Endothelial cell of umbilical vein (primary cell): ENCODE data around the gene SORCS2. TPM values are rescaled to one million over a fixed set of nuclear protein-coding genes. Genes with fewer than 3 reads are reported as not detected.

Experiments used
- BruUV-seq: library from RNA; stranded (reverse); fragments of 400-500 nt; replicated peaks from 2 replicates; lab custom pipeline; 2021; lab: Mats Ljungman, UMichigan
- CTCF ChIA-PET: fragments of 300-600, 350-600 bp; sonication (Branson Sonifier 250); formaldehyde crosslinking; loops from one replicate; lab custom pipeline; 2021; ENCODE audit warnings: antibody characterized with exemption, inconsistent platforms; lab: Charles Lee
- POLR2A ChIA-PET: fragments of 300-600, 350-600 bp; sonication (Branson Sonifier 250); formaldehyde crosslinking; loops from one replicate; lab custom pipeline; 2021; ENCODE audit warnings: antibody characterized with exemption, inconsistent platforms; lab: Charles Lee
- DNase-seq: peaks from one replicate; pipeline ENCODE4 v3.0.0-alpha.2; 2011; ENCODE audit warnings: low read depth, low spot score
- FAIRE-seq: peaks from 2 replicates; lab custom pipeline; 2011; peaks lifted over from hg19 to GRCh38; lab: Jason Lieb, UNC
- H2AFZ ChIP-seq: 2 replicates; pipeline ENCODE4 v1.6.0; 2012; ENCODE audit warnings: low read depth, low read length, control low read depth, inconsistent platforms
- H3K27ac ChIP-seq: 2 replicates; pipeline ENCODE4 v1.5.1; 2011; ENCODE audit warnings: low read depth, mild to moderate bottlenecking, control low read depth, low read length, moderate library complexity; ENCODE audit not compliant: insufficient read depth
- H3K27me3 ChIP-seq, 2 experiments: 2 replicates each; pipeline versions ENCODE4 v1.6.0 to v1.6.1; 2011; ENCODE audit warnings: low read length in 2 of 2, mixed read lengths in 1 of 2; ENCODE audit not compliant: control insufficient read depth in 2 of 2, insufficient read depth in 2 of 2
- H3K36me3 ChIP-seq, 2 experiments: 2 replicates in 1 of 2; 3 replicates in 1 of 2; pipeline ENCODE4 v1.5.1; 2011; ENCODE audit warnings: low read length in 2 of 2, mild to moderate bottlenecking in 1 of 2, moderate library complexity in 1 of 2; ENCODE audit not compliant: control insufficient read depth in 2 of 2, insufficient read depth in 2 of 2; ENCODE audit errors: extremely low read depth in 1 of 2
- H3K4me1 ChIP-seq: 3 replicates; pipeline ENCODE4 v1.5.1; 2011; ENCODE audit warnings: mild to moderate bottlenecking, low read length; ENCODE audit not compliant: control insufficient read depth, insufficient read depth; ENCODE audit errors: extremely low read depth
- H3K4me2 ChIP-seq: 2 replicates; pipeline ENCODE4 v1.6.1; 2011; ENCODE audit warnings: low read length, control low read depth, mixed read lengths; ENCODE audit not compliant: insufficient read depth
- H3K4me3 ChIP-seq, 3 experiments: fragments of 200-600 bp in 1 of 3; sonication (generic), shearing (Covaris generic) in 1 of 3; replicated peaks in 1 of 3; 2 replicates each; pipeline ENCODE4 v1.5.1; 2011 to 2016; ENCODE audit warnings: control low read depth in 3 of 3, low read length in 3 of 3, mild to moderate bottlenecking in 2 of 3, inconsistent platforms in 1 of 3, low read depth in 1 of 3, moderate library complexity in 1 of 3; ENCODE audit not compliant: insufficient read depth in 1 of 3
- H3K79me2 ChIP-seq: 2 replicates; pipeline ENCODE4 v1.6.0; 2012; ENCODE audit warnings: low read length, inconsistent platforms; ENCODE audit not compliant: control insufficient read depth, insufficient read depth
- H3K9ac ChIP-seq: replicated peaks from 2 replicates; pipeline ENCODE3; 2011; ENCODE audit warnings: low read length, control low read depth; ENCODE audit not compliant: insufficient read depth; ENCODE audit errors: extremely low read depth
- H3K9me1 ChIP-seq: replicated peaks from 3 replicates; pipeline ENCODE4 v1.6.0; 2011; ENCODE audit warnings: mild to moderate bottlenecking, low read length; ENCODE audit not compliant: control insufficient read depth, insufficient read depth; ENCODE audit errors: extremely low read depth
- H3K9me3 ChIP-seq: replicated peaks from 2 replicates; pipeline ENCODE4 v1.5.1; 2012; ENCODE audit warnings: low read length, inconsistent platforms; ENCODE audit not compliant: control insufficient read depth, insufficient read depth
- H4K20me1 ChIP-seq: replicated peaks from 2 replicates; pipeline ENCODE3; 2011; ENCODE audit warnings: mild to moderate bottlenecking, low read length; ENCODE audit not compliant: control insufficient read depth, insufficient read depth; ENCODE audit errors: extremely low read depth
- CTCF ChIP-seq, 2 donors: IDR thresholded peaks; 1 replicate in 1 of 2; 2 replicates in 1 of 2; pipeline ENCODE4 v1.5.1; 2011; ENCODE audit warnings: low read length in 2 of 2, mild to moderate bottlenecking in 2 of 2, moderate library complexity in 2 of 2, control low read depth in 1 of 2, inconsistent platforms in 1 of 2, low read depth in 1 of 2; ENCODE audit not compliant: insufficient read depth in 1 of 2; ENCODE audit errors: extremely low read depth in 1 of 2
- EZH2 ChIP-seq: IDR thresholded peaks from 2 replicates; pipeline ENCODE4 v1.6.1; 2012; ENCODE audit warnings: borderline replicate concordance, low read depth, mild to moderate bottlenecking, moderate library complexity, low read length, inconsistent platforms; ENCODE audit not compliant: severe bottlenecking
- FOS ChIP-seq: IDR thresholded peaks from 2 replicates; pipeline ENCODE4 v1.6.1; 2011; ENCODE audit warnings: mild to moderate bottlenecking, low read length, moderate library complexity, borderline replicate concordance; ENCODE audit not compliant: insufficient read depth
- GATA2 ChIP-seq: IDR thresholded peaks from 2 replicates; pipeline ENCODE4 v1.7.0; 2011; ENCODE audit warnings: low read depth, mild to moderate bottlenecking, moderate library complexity, mixed read lengths, low read length; ENCODE audit not compliant: insufficient read length, insufficient read depth
- JUN ChIP-seq: IDR thresholded peaks from 2 replicates; pipeline ENCODE4 v1.6.1; 2011; ENCODE audit warnings: borderline replicate concordance, low read depth; ENCODE audit not compliant: insufficient read length, insufficient read depth
- MAX ChIP-seq: IDR thresholded peaks from 2 replicates; pipeline ENCODE4 v1.6.1; 2011; ENCODE audit not compliant: insufficient read depth, insufficient read length
- MYC ChIP-seq: IDR thresholded peaks from one replicate; pipeline ENCODE4 v1.6.1; 2011; ENCODE audit warnings: mild to moderate bottlenecking, low read depth, low read length
- POLR2A ChIP-seq: IDR thresholded peaks from 2 replicates; pipeline ENCODE4 v1.6.1; 2012; ENCODE audit warnings: low read depth, mild to moderate bottlenecking, control low read depth, low read length
- POLR2AphosphoS5 ChIP-seq: IDR thresholded peaks from 2 replicates; pipeline ENCODE4 v1.6.1; 2012; ENCODE audit warnings: low read depth, mild to moderate bottlenecking, control low read depth, low read length, moderate library complexity; ENCODE audit not compliant: insufficient read depth
- dilution Hi-C: fragments of 300-500 bp; cut with MboI; formaldehyde crosslinking; loops from one replicate; pipeline ENCODE4 v1.15.0; 2019; ENCODE audit warnings: low sequenced_read_pairs; ENCODE audit not compliant: extremely low pct_ligation_motif_present
- intact Hi-C: fragments of 100-400 bp; cut with micrococcal nuclease; formaldehyde crosslinking; loops from one replicate; pipeline ENCODE4 v1.10.0; 2022
- polyA plus RNA-seq, 4 experiments: library from polyadenylated mRNA; depleted of rRNA in 3 of 4; stranded (reverse) in 3 of 4; unstranded in 1 of 4; fragments of >200 nt; gene quantifications; 2 replicates each; pipeline versions ENCODE4 v1.2.1 to v1.2.3, GENCODE V29; 2011 to 2012; ENCODE audit warnings: missing spikeins in 1 of 4
- total RNA-seq: library from RNA; stranded (reverse); gene quantifications from 2 replicates; pipeline ENCODE4 v1.2.3, GENCODE V29; 2021

Gene SORCS2
- total and polyA plus RNA-seq, 2 donors (not counting 3 experiments of a cell fraction or from before 2014, with no cell fraction given): not detected

- POLR2A ChIA-PET: no interaction called here
- Histone ChIP-seq H3K4me3 (no peak overlapping the region), H3K79me2 (no peaks in the 10 kb centered on the region), H3K36me3 (no peaks in the 10 kb centered on the region), H3K4me1 (no peaks in the 10 kb centered on the region), H3K4me2 (no peak overlapping the region), H3K27me3 (no peaks in the 10 kb centered on the region), H4K20me1 (no peaks in the 10 kb centered on the region), H3K9me3 (no peaks in the 10 kb centered on the region), H2AFZ (no peak overlapping the region), H3K9ac (no peak overlapping the region), H3K9me1 (no peaks in the 10 kb centered on the region), H3K27ac (no peak overlapping the region)
- CTCF ChIA-PET: no interaction called here
- no TSS peak for BruUV-seq
- TF ChIP-seq EZH2: no peak
- no peak for TF ChIP-seq GATA2
- TF ChIP-seq POLR2AphosphoS5: no peak
- TF ChIP-seq POLR2A: no peak
- TF ChIP-seq FOS: no peak
- no peak for TF ChIP-seq JUN
- no peak for TF ChIP-seq MYC
- TF ChIP-seq CTCF (IDR thresholded peaks at IDR 0.05; ENCODE audit: extremely low read depth in 1 of 2, insufficient read depth in 1 of 2, low read depth in 1 of 2, low read length in 2 of 2): no peak
- TF ChIP-seq MAX: no peak
- intact Hi-C loops (no loop called here), dilution Hi-C loops (no loop called here)
- FAIRE-seq (no peak), DNase-seq (no peak)
These were observed 467.3 kb downstream of the SORCS2 start for GRCh38 chr4:7659429-7660175.
